GM23248 (cell line): ENCODE data around the gene PHKA2.

ENCODE experiments used
- EZH2 ChIP-seq: fragments of 200-600 bp; sonication (generic); IDR thresholded peaks from 2 replicates; pipeline ENCODE4 v1.6.1; 2018; ENCODE audit warnings: antibody characterized with exemption, mild to moderate bottlenecking; ENCODE audit not compliant: insufficient read depth, poor library complexity, severe bottlenecking
- EZH2phosphoT487 ChIP-seq: fragments of 200-600 bp; sonication (generic); IDR thresholded peaks from 2 replicates; pipeline ENCODE4 v1.6.1; 2018; ENCODE audit warnings: antibody characterized with exemption, moderate library complexity, mild to moderate bottlenecking, low read depth; ENCODE audit not compliant: insufficient read depth

DNA sequence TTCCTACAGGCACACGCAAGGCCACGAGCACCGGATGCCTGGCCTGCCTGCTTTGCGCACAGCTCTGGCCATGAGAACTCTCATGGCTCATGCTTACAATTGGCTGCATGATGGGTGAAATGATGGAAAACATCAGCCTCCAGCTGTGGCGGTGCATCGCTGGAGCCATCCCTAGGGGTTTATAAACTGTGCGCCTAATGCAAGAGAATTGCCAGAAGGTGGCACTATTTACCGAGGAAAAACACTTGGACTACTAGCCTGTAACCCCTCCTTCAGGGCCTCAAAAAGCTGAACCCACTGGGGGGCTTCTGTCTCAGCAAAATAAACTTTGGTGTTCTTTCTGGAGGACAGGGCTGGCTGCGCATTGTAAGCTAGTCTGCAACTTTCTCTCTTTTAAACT is 51.9 kb downstream of the PHKA2 start:
- no peak for TF ChIP-seq EZH2
- TF ChIP-seq EZH2phosphoT487, result no peak
